ENCODE measurements around the gene IP6K3.

IP6K3 gene

GRCh38 chr6:33686225-33686924, 60.3 kb downstream of the IP6K3 start:
- H3K36me3 Mint-ChIP-seq (ENCODE audit: low read depth), result peaks cover 30% of the 10 kb centered on the region
- no peaks in the 10 kb centered on the region for H3K9me3 Mint-ChIP-seq
- peak overlapping the region; percentile 48 for H3K27ac Mint-ChIP-seq
- ATAC-seq (no peak), DNase-seq (no peak)
- H3K4me1 Mint-ChIP-seq, result peaks cover 17% of the 10 kb centered on the region
- H3K27me3 Mint-ChIP-seq, result no peaks in the 10 kb centered on the region
- no peak overlapping the region for H3K4me3 Mint-ChIP-seq

GRCh38 chr6:33685411-33686224, 61.1 kb downstream of the IP6K3 start:
- Mint-ChIP-seq H3K4me3 (no peak overlapping the region), H3K9me3 (no peaks in the 10 kb centered on the region), H3K27ac (peak overlapping the region; percentile 49), H3K27me3 (no peaks in the 10 kb centered on the region), H3K4me1 (peaks cover 13% of the 10 kb centered on the region), H3K36me3 (ENCODE audit: low read depth) (peaks cover 29% of the 10 kb centered on the region)
- DNase-seq (no peak), ATAC-seq (no peak)

GRCh38 chr6:33684983-33685382, 61.7 kb downstream of the IP6K3 start:
- H3K36me3 Mint-ChIP-seq (ENCODE audit: low read depth), result peaks cover 31% of the 10 kb centered on the region
- peaks cover 13% of the 10 kb centered on the region for H3K4me1 Mint-ChIP-seq
- no peaks in the 10 kb centered on the region for H3K27me3 Mint-ChIP-seq
- H3K4me3 Mint-ChIP-seq, result no peak overlapping the region
- no peaks in the 10 kb centered on the region for H3K9me3 Mint-ChIP-seq
- DNase-seq (no peak), ATAC-seq (no peak)
- H3K27ac Mint-ChIP-seq, result peak overlapping the region; percentile 49

- DNase-seq, result no peak
- Mint-ChIP-seq H3K27ac (no peak overlapping the region), H3K9me3 (no peaks in the 10 kb centered on the region), H3K4me1 (peaks cover 13% of the 10 kb centered on the region), H3K27me3 (no peaks in the 10 kb centered on the region), H3K36me3 (ENCODE audit: low read depth) (peaks cover 33% of the 10 kb centered on the region), H3K4me3 (no peak overlapping the region)
- ATAC-seq, result no peak
These were observed 62.2 kb downstream of the IP6K3 start for GRCh38 chr6:33684428-33684896.

GRCh38 chr6:33683576-33684427, 62.9 kb downstream of the IP6K3 start:
- H3K36me3 Mint-ChIP-seq (ENCODE audit: low read depth), result peaks cover 33% of the 10 kb centered on the region
- DNase-seq (no peak), ATAC-seq (peak; percentile 9)
- no peak overlapping the region for H3K4me3 Mint-ChIP-seq
- H3K27me3 Mint-ChIP-seq, result no peaks in the 10 kb centered on the region
- H3K4me1 Mint-ChIP-seq, result peaks cover 13% of the 10 kb centered on the region
- H3K27ac Mint-ChIP-seq, result peak overlapping the region; percentile 72
- H3K9me3 Mint-ChIP-seq, result no peaks in the 10 kb centered on the region

DNA sequence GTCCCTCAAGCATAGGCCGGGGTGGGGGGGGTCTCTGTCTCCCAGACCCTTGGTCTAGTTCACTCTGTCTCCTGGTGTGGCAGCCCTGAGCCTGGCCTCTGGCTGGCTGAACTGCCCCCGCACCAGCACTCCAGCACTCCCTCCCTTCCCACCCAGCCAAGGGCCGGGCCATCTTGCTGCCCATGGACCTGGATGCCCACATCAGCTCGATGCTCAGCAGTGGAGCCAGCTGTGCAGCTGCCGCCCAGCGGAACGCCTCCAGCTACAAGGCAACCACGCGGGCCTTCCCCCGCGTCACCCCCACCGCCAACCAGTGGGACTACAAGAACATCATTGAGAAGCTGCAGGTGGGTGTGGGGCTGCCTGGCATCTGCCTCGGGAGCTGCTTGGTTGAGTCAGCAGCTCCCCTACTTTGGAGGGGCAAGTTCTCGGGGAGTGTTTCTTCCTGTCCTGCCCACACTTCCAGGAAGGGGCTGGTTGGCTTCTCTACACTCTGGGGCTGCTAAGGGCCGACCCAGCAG, 63.6 kb downstream of the IP6K3 start:
- Mint-ChIP-seq H3K4me1 (peaks cover 13% of the 10 kb centered on the region), H3K27me3 (no peaks in the 10 kb centered on the region), H3K27ac (peak overlapping the region; percentile 72), H3K36me3 (ENCODE audit: low read depth) (peaks cover 38% of the 10 kb centered on the region), H3K4me3 (no peak overlapping the region), H3K9me3 (no peaks in the 10 kb centered on the region)
- peak; percentile 74 for ATAC-seq
- peak; percentile 40 for DNase-seq

- H3K36me3 Mint-ChIP-seq (ENCODE audit: low read depth), result peaks cover 42% of the 10 kb centered on the region
- no peak for DNase-seq
- peaks cover 13% of the 10 kb centered on the region for H3K4me1 Mint-ChIP-seq
- no peak overlapping the region for H3K4me3 Mint-ChIP-seq
- no peak for ATAC-seq
- H3K27ac Mint-ChIP-seq, result no peak overlapping the region
- no peaks in the 10 kb centered on the region for H3K9me3 Mint-ChIP-seq
- no peaks in the 10 kb centered on the region for H3K27me3 Mint-ChIP-seq
These were observed 64.4 kb downstream of the IP6K3 start for GRCh38 chr6:33682341-33682740.

DNA sequence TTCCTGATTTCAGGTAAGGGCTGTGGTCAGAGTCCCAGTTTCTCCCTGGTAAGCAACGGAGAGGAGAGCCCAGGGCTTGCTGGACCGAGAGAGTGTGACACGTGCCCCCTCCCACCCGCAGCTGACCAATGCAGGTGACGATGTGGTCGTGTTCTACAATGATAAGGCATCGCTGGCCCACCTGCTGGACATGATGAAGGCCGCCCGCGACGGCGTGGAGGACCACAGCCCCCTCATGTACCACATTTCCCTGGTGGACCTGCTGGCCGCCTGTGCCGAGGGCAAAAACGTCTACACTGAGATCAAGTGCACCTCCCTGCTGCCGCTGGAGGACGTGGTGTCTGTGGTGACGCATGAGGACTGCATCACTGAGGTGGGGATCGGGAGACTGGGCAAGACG, 66.9 kb downstream of the IP6K3 start:
- no peak overlapping the region for H3K4me3 Mint-ChIP-seq
- no peak overlapping the region for H3K27ac Mint-ChIP-seq
- H3K27me3 Mint-ChIP-seq, result no peaks in the 10 kb centered on the region
- H3K36me3 Mint-ChIP-seq (ENCODE audit: low read depth), result peaks cover 34% of the 10 kb centered on the region
- peaks cover 13% of the 10 kb centered on the region for H3K4me1 Mint-ChIP-seq
- no peak for DNase-seq
- ATAC-seq, result no peak
- H3K9me3 Mint-ChIP-seq, result no peaks in the 10 kb centered on the region

DNA sequence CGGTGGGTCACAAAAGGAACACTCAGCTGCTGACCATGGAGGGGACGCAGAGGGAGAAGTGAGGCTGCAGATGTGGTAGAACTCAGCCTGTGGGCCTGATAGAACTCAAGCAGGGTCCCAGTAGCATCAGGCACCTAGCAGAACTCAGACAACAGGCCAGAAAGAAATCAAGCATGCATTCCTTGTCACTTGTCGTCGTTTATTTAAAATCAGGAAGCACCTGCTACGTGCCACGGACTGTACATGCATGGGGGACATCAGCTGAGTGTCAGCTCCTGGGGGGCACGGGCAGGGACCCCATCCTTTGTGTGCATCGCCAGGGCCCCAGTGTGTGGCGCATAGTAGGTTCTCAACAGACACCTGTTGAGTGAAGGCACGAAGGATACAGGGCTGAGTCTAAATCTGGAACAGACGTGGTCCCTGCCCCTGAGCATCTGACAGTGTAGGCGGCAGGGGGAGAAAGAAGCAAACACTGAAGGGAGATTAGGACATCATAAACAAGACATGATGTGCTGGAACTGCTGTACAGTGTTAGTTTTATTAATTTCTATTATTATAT, 67.7 kb downstream of the IP6K3 start:
- ATAC-seq, result no peak
- no peak for DNase-seq
- Mint-ChIP-seq H3K36me3 (ENCODE audit: low read depth) (peaks cover 35% of the 10 kb centered on the region), H3K4me3 (no peak overlapping the region), H3K4me1 (peaks cover 13% of the 10 kb centered on the region), H3K27ac (no peak overlapping the region), H3K9me3 (no peaks in the 10 kb centered on the region), H3K27me3 (no peaks in the 10 kb centered on the region)

DNA sequence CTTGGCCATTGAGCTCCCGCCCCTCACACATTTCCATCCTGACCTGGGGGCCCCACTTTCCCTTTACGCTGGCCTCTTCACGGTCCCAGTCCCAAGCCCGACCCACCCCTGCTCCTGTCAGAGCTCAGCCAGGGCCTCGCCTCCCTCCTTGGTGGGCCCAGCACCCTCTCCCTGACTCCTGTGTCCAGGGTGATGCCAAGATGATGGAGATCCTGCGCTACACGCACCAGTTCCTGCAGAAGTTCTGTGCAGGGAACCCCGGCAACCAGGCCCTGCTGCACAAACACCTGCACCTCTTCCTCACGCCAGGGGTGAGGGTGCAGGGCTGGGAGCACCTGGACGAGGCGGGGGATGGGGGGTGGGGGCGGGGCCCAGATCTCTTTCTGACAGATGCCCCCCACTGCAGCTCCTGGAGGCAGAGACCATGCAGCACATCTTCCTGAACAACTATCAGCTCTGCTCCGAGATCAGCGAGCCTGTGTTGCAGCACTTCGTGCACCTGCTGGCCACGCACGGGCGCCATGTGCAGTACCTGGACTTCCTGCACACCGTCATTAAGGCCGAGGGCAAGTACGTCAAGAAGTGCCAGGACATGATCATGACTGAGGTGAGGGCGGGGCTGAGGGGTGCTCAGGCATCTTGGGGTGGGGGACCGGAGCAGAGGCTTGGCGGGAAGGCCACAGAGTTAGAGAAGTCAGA, 68.3 kb downstream of the IP6K3 start:
- DNase-seq (no peak), ATAC-seq (no peak)
- H3K4me1 Mint-ChIP-seq, result peaks cover 9% of the 10 kb centered on the region
- H3K4me3 Mint-ChIP-seq, result no peak overlapping the region
- H3K27ac Mint-ChIP-seq, result no peak overlapping the region
- no peaks in the 10 kb centered on the region for H3K27me3 Mint-ChIP-seq
- H3K36me3 Mint-ChIP-seq (ENCODE audit: low read depth), result peaks cover 34% of the 10 kb centered on the region
- H3K9me3 Mint-ChIP-seq, result no peaks in the 10 kb centered on the region

DNA sequence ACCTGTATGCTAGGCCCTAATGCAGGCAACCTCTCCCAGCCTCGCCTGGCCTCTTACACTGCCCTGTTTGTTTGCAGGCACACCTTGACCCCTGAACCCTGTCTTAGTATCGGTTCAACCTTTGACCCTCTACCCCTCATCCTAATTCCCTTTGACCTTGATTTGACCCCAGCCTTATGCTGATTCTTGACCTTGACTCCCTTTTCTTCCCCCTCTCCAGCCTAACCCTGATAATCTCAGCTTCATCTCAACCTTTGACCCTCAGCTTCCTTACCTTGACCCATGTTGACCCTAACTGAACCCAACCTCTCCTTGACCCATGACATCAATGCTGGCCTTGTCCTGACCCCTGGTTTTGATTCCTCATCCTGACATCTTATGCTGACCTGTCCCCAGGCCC, 69.0 kb downstream of the IP6K3 start:
- Mint-ChIP-seq H3K36me3 (ENCODE audit: low read depth) (peaks cover 36% of the 10 kb centered on the region), H3K4me1 (peaks cover 4% of the 10 kb centered on the region), H3K27me3 (no peaks in the 10 kb centered on the region), H3K9me3 (no peaks in the 10 kb centered on the region), H3K4me3 (no peak overlapping the region), H3K27ac (no peak overlapping the region)
- ATAC-seq, result no peak
- no peak for DNase-seq

- Mint-ChIP-seq H3K27me3 (no peaks in the 10 kb centered on the region), H3K27ac (no peak overlapping the region), H3K4me1 (no peaks in the 10 kb centered on the region), H3K9me3 (no peaks in the 10 kb centered on the region), H3K4me3 (no peak overlapping the region), H3K36me3 (ENCODE audit: low read depth) (peaks cover 36% of the 10 kb centered on the region)
- ATAC-seq (no peak), DNase-seq (no peak)
These were observed 69.5 kb downstream of the IP6K3 start for GRCh38 chr6:33677143-33677660.

DNA sequence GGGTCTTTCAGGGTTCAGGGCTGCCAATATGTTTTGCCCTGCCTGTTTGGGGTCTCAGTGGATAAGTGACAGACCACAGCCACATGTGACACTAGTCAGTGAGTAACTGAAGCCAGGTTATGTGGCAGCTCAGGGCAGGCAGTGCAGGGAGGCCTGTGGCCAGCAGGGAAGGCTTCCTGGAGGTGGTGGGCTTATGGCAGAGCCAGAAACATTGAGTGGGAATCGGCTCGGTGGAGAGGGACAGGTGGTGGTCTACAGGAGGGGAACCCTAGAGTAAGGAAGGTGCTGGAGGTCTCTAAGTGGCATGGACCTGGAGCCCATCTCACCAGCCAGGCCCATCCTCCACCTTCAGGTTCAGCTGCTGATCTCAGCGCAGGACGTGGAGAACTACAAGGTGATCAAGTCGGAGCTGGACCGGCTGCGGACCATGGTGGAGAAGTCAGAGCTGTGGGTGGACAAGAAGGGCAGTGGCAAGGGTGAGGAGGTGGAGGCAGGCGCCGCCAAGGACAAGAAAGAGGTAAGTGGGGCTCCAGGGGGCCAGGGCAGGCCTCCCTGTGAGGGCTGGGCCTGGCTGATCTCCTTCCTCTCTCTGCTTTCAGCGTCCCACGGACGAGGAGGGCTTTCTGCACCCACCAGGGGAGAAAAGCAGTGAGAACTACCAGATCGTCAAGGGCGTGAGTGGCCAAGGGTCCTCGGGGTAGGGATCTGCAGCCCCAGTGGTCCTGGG, 70.1 kb downstream of the IP6K3 start:
- ATAC-seq (no peak), DNase-seq (no peak)
- H3K9me3 Mint-ChIP-seq, result no peaks in the 10 kb centered on the region
- H3K36me3 Mint-ChIP-seq (ENCODE audit: low read depth), result peaks cover 40% of the 10 kb centered on the region
- no peaks in the 10 kb centered on the region for H3K27me3 Mint-ChIP-seq
- no peaks in the 10 kb centered on the region for H3K4me1 Mint-ChIP-seq
- H3K27ac Mint-ChIP-seq, result no peak overlapping the region
- no peak overlapping the region for H3K4me3 Mint-ChIP-seq
